Measurements from ENCODE around the gene SEZ6. TPM values are rescaled to one million over a fixed set of nuclear protein-coding genes. Genes with fewer than 3 reads are reported as not detected.

SEZ6 gene
- total RNA-seq, 1 experiment from 2014 or later: not detected

GRCh38 chr17:28916302-28916934, 89.4 kb downstream of the SEZ6 start:
- H3K27ac ChIP-seq (ENCODE audit: low read length): no peak overlapping the region
- no peaks in the 10 kb centered on the region for H3K9me3 ChIP-seq (ENCODE audit: control insufficient read depth, insufficient read depth, low read depth, low read length)
- DNase-seq (ENCODE audit: low read depth, low spot score): no peak
- TF ChIP-seq CTCF (IDR thresholded peaks at IDR 0.05) (peak; percentile 83), TCF7L2 (IDR thresholded peaks at IDR 0.05; ENCODE audit: low read depth, low read length) (no peak)
- in situ Hi-C loops (cut with HindIII; ENCODE audit: low pct_unique_long_range_greater_than_20kb, low sequenced_read_pairs) (no loop called here), intact Hi-C loops (cut with micrococcal nuclease; ENCODE audit: unreplicated experiment) (no loop called here)
- H3K36me3 ChIP-seq (ENCODE audit: control insufficient read depth, insufficient read depth, low read length): peaks cover 47% of the 10 kb centered on the region
- peak; percentile 85 for ATAC-seq
- POLR2A ChIA-PET: no interaction called here
- no peaks in the 10 kb centered on the region for H3K4me1 ChIP-seq (ENCODE audit: control insufficient read depth, insufficient read depth, low read length)
- CTCF ChIA-PET: interaction anchor here (0.6 to 1.0 kb wide), 2 partner anchors 44 to 141 kb away, joined by 4 read pairs; no protein-coding TSS in a partner anchor
- no peaks in the 10 kb centered on the region for H3K27me3 ChIP-seq (ENCODE audit: control insufficient read depth, insufficient read depth, low read length)
- no peak overlapping the region for H3K4me3 ChIP-seq (ENCODE audit: low read depth in 2 of 2, low read length in 2 of 2)
- BruUV-seq (replicated peaks): TSS peak; percentile 25

- CTCF ChIA-PET: interaction anchor here (0.9 kb wide), 1 partner anchor 9 kb away, joined by 3 read pairs; the partner anchor contains the start of gene DHRS13
- Histone ChIP-seq H3K27me3 (ENCODE audit: control insufficient read depth, insufficient read depth, low read length) (no peaks in the 10 kb centered on the region), H3K4me1 (ENCODE audit: control insufficient read depth, insufficient read depth, low read length) (no peaks in the 10 kb centered on the region), H3K9me3 (ENCODE audit: control insufficient read depth, insufficient read depth, low read depth, low read length) (no peaks in the 10 kb centered on the region), H3K36me3 (ENCODE audit: control insufficient read depth, insufficient read depth, low read length) (peaks cover 51% of the 10 kb centered on the region), H3K27ac (ENCODE audit: low read length) (no peak overlapping the region), H3K4me3 (ENCODE audit: low read depth in 2 of 2, low read length in 2 of 2) (no peak overlapping the region)
- TF ChIP-seq CTCF (IDR thresholded peaks at IDR 0.05): no peak
- no peak for TF ChIP-seq REST (IDR thresholded peaks at IDR 0.05; ENCODE audit: insufficient read depth in 1 of 2, low read depth in 2 of 2, low read length in 1 of 2)
- TF ChIP-seq POLR2AphosphoS5 (IDR thresholded peaks at IDR 0.05; ENCODE audit: low read depth, low read length): no peak
- no peak for TF ChIP-seq SIN3A (IDR thresholded peaks at IDR 0.05; ENCODE audit: borderline replicate concordance, insufficient read depth, low read depth, low read length)
- no peak for TF ChIP-seq TCF7L2 (IDR thresholded peaks at IDR 0.05; ENCODE audit: low read depth, low read length)
- intact Hi-C loops (cut with micrococcal nuclease; ENCODE audit: unreplicated experiment): no loop called here
- BruUV-seq (replicated peaks): no TSS peak
- POLR2A ChIA-PET: no interaction called here
- in situ Hi-C loops (cut with HindIII; ENCODE audit: low pct_unique_long_range_greater_than_20kb, low sequenced_read_pairs): no loop called here
- ATAC-seq (no peak), DNase-seq (ENCODE audit: low read depth, low spot score) (no peak)
Observed at GRCh38 chr17:28912938-28913333, 92.9 kb downstream of the SEZ6 start.

All from Panc1 (cell line).